ENCODE results near the gene MYH11. TPM values are rescaled to one million over a fixed set of nuclear protein-coding genes. Genes with fewer than 3 reads are reported as not detected.

Gene MYH11
- total and polyA plus RNA-seq, 2 of the 13 experiments (the other 11 are each of a cell fraction or from before 2014, with no cell fraction given), result not detected

- intact Hi-C loops (cut with micrococcal nuclease; ENCODE audit: unreplicated experiment) (no loop called here), in situ Hi-C loops (cut with HindIII; ENCODE audit: extremely low pct_ligation_motif_present, low pct_unique_long_range_greater_than_20kb) (no loop called here)
- DNase-seq (ENCODE audit: low spot score) (no peak), ATAC-seq (no peak), FAIRE-seq (no peak)
- H3K4me1 ChIP-seq (ENCODE audit: insufficient read depth, low read length), result peaks cover 25% of the 10 kb centered on the region
- H3K9me3 ChIP-seq (ENCODE audit: low read length), result no peaks in the 10 kb centered on the region
- no peak overlapping the region for H3K9ac ChIP-seq (ENCODE audit: insufficient read depth, low read depth, low read length)
- 35% methylated on average over 2 of the region's 2 CpGs for WGBS (ENCODE audit: low lambda C conversion rate)
- H3K4me2 ChIP-seq (ENCODE audit: low read depth, low read length), result no peak overlapping the region
- no TSS peak for BruUV-seq (replicated peaks)
- TF ChIP-seq ZNF83 (CRISPR knock-in tag; IDR thresholded peaks at IDR 0.05; ENCODE audit: borderline replicate concordance) (no peak), ZNF713 (CRISPR knock-in tag; IDR thresholded peaks at IDR 0.05) (no peak), ZNF720 (CRISPR knock-in tag; IDR thresholded peaks at IDR 0.05) (no peak), NR2F1 (CRISPR knock-in tag; IDR thresholded peaks at IDR 0.05) (no peak), SMAD3 (CRISPR knock-in tag; IDR thresholded peaks at IDR 0.05) (no peak), ZNF770 (CRISPR knock-in tag; IDR thresholded peaks at IDR 0.05) (no peak), ZMAT5 (CRISPR knock-in tag; IDR thresholded peaks at IDR 0.05; ENCODE audit: borderline replicate concordance, low read depth) (no peak), GZF1 (CRISPR knock-in tag; IDR thresholded peaks at IDR 0.05) (no peak), ZNF451 (CRISPR knock-in tag; IDR thresholded peaks at IDR 0.05) (no peak), ZNF784 (CRISPR knock-in tag; IDR thresholded peaks at IDR 0.05; ENCODE audit: borderline replicate concordance) (no peak), GPBP1L1 (CRISPR knock-in tag; IDR thresholded peaks at IDR 0.05) (no peak), ZNF275 (CRISPR knock-in tag; IDR thresholded peaks at IDR 0.05; ENCODE audit: borderline replicate concordance) (no peak)
- no peaks in the 10 kb centered on the region for H3K36me3 ChIP-seq (replicated peaks in 1 of 2; ENCODE audit: control insufficient read depth in 1 of 2, insufficient read depth in 2 of 2, low read length in 2 of 2)
- no peaks in the 10 kb centered on the region for H4K20me1 ChIP-seq (ENCODE audit: insufficient read depth, low read length)
- ChIA-PET POLR2A (interaction anchor here (2.7 kb wide), 1 partner anchor 18 kb away, joined by 10 read pairs; the partner anchor contains the start of gene CEP20), CTCF (ENCODE audit: low intra/inter-chr PET ratio, low total read pairs) (no interaction called here)
- H2AFZ ChIP-seq (ENCODE audit: low read length), result no peak overlapping the region
- no peak overlapping the region for H3K27ac ChIP-seq (ENCODE audit: extremely low read length, insufficient read depth, low read length)
- no peaks in the 10 kb centered on the region for H3K27me3 ChIP-seq (ENCODE audit: control insufficient read depth in 1 of 2, insufficient read depth in 2 of 2, low read length in 2 of 2)
- no peak overlapping the region for H3K4me3 ChIP-seq (replicated peaks in 1 of 3; ENCODE audit: insufficient read depth in 1 of 3, low read depth in 2 of 3, low read length in 3 of 3)
- no peaks in the 10 kb centered on the region for H3K79me2 ChIP-seq (ENCODE audit: insufficient read depth, low read length)
Measured at GRCh38 chr16:15906439-15906838, 49.6 kb upstream of the MYH11 start.

Data from HepG2 (cell line).